ENCODE measurements around the gene MRAP2. TPM values are rescaled to one million over a fixed set of nuclear protein-coding genes. Genes with fewer than 3 reads are reported as not detected.
"Not testable (repeated sequence)": the region's sequence is repeated elsewhere in the genome, so short reads cannot be mapped to it uniquely, and the experiment has no call there.

MRAP2 gene
- total RNA-seq, 1 experiment from 2014 or later = 1.4 TPM

- no peaks in the 10 kb centered on the region for H3K9me3 ChIP-seq
- DNase-seq = no peak
- intact Hi-C loops (cut with micrococcal nuclease; ENCODE audit: unreplicated experiment) = no loop called here
- H3K27me3 ChIP-seq (replicated peaks; ENCODE audit: control insufficient read depth, insufficient read depth, low read length) = no peaks in the 10 kb centered on the region
- no peak overlapping the region for H3K4me3 Mint-ChIP-seq (ENCODE audit: unreplicated experiment)
- no peaks in the 10 kb centered on the region for H3K9me3 Mint-ChIP-seq (ENCODE audit: unreplicated experiment)
- H3K27me3 Mint-ChIP-seq (ENCODE audit: insufficient read depth, unreplicated experiment) = no peaks in the 10 kb centered on the region
- ChIA-PET POLR2A (no interaction called here), CTCF (no interaction called here)
- no peak overlapping the region for H3K4me3 ChIP-seq (ENCODE audit: low read depth, low read length)
- H3K4me1 ChIP-seq = peaks cover 9% of the 10 kb centered on the region; the same call in 1 of the 2 replicates
- no peak for TF ChIP-seq CTCF (IDR thresholded peaks at IDR 0.05; ENCODE audit: insufficient read depth in 1 of 2, low read depth in 1 of 2, low read length in 1 of 2, severe bottlenecking in 1 of 2, unreplicated experiment in 1 of 2)
- H3K36me3 ChIP-seq (ENCODE audit: control insufficient read depth, insufficient read depth, low read length) = no peaks in the 10 kb centered on the region
- no peak overlapping the region for H3K27ac Mint-ChIP-seq (ENCODE audit: unreplicated experiment)
- BruUV-seq (replicated peaks) = no TSS peak
- H3K4me1 Mint-ChIP-seq (ENCODE audit: low read depth, unreplicated experiment) = peaks cover 11% of the 10 kb centered on the region
- no peaks in the 10 kb centered on the region for H3K36me3 Mint-ChIP-seq (ENCODE audit: insufficient read depth, unreplicated experiment)
Measured at GRCh38 chr6:84078335-84078734, 44.8 kb downstream of the MRAP2 start.

GRCh38 chr6:84081222-84081621, 47.6 kb downstream of the MRAP2 start:
- TF ChIP-seq CTCF (IDR thresholded peaks at IDR 0.05; ENCODE audit: insufficient read depth in 1 of 2, low read depth in 1 of 2, low read length in 1 of 2, severe bottlenecking in 1 of 2, unreplicated experiment in 1 of 2) = no peak
- Histone ChIP-seq H3K4me1 (peaks cover 9% of the 10 kb centered on the region; the same call in 1 of the 2 replicates), H3K4me3 (ENCODE audit: low read depth, low read length) (no peak overlapping the region), H3K36me3 (ENCODE audit: control insufficient read depth, insufficient read depth, low read length) (no peaks in the 10 kb centered on the region), H3K9me3 (no peaks in the 10 kb centered on the region), H3K27me3 (replicated peaks; ENCODE audit: control insufficient read depth, insufficient read depth, low read length) (no peaks in the 10 kb centered on the region)
- Mint-ChIP-seq H3K27me3 (ENCODE audit: insufficient read depth, unreplicated experiment) (no peaks in the 10 kb centered on the region), H3K27ac (ENCODE audit: unreplicated experiment) (no peak overlapping the region), H3K4me1 (ENCODE audit: low read depth, unreplicated experiment) (peaks cover 11% of the 10 kb centered on the region), H3K9me3 (ENCODE audit: unreplicated experiment) (no peaks in the 10 kb centered on the region), H3K36me3 (ENCODE audit: insufficient read depth, unreplicated experiment) (no peaks in the 10 kb centered on the region), H3K4me3 (ENCODE audit: unreplicated experiment) (no peak overlapping the region)
- intact Hi-C loops (cut with micrococcal nuclease; ENCODE audit: unreplicated experiment) = no loop called here
- no peak for DNase-seq
- POLR2A ChIA-PET = no interaction called here
- CTCF ChIA-PET = no interaction called here
- BruUV-seq (replicated peaks) = no TSS peak

GRCh38 chr6:84082689-84083265, 49.2 kb downstream of the MRAP2 start:
- Mint-ChIP-seq H3K9me3 (ENCODE audit: unreplicated experiment) (no peaks in the 10 kb centered on the region), H3K27ac (ENCODE audit: unreplicated experiment) (peak overlapping the region; percentile 64), H3K27me3 (ENCODE audit: insufficient read depth, unreplicated experiment) (no peaks in the 10 kb centered on the region), H3K36me3 (ENCODE audit: insufficient read depth, unreplicated experiment) (no peaks in the 10 kb centered on the region), H3K4me3 (ENCODE audit: unreplicated experiment) (peak overlapping the region; percentile 42), H3K4me1 (ENCODE audit: low read depth, unreplicated experiment) (peaks cover 11% of the 10 kb centered on the region)
- intact Hi-C loops (cut with micrococcal nuclease; ENCODE audit: unreplicated experiment) = no loop called here
- TF ChIP-seq CTCF (IDR thresholded peaks at IDR 0.05; ENCODE audit: insufficient read depth in 1 of 2, low read depth in 1 of 2, low read length in 1 of 2, severe bottlenecking in 1 of 2, unreplicated experiment in 1 of 2) = no peak
- BruUV-seq (replicated peaks) = no TSS peak
- POLR2A ChIA-PET = no interaction called here
- peaks cover 20% of the 10 kb centered on the region for H3K4me1 ChIP-seq
- peak in 1 of 2 experiments; percentile 16 for DNase-seq
- no peak overlapping the region for H3K4me3 ChIP-seq (ENCODE audit: low read depth, low read length)
- CTCF ChIA-PET = no interaction called here
- H3K9me3 ChIP-seq = no peaks in the 10 kb centered on the region
- no peaks in the 10 kb centered on the region for H3K27me3 ChIP-seq (replicated peaks; ENCODE audit: control insufficient read depth, insufficient read depth, low read length)
- no peaks in the 10 kb centered on the region for H3K36me3 ChIP-seq (ENCODE audit: control insufficient read depth, insufficient read depth, low read length)

- H3K27ac Mint-ChIP-seq (ENCODE audit: unreplicated experiment); H3K36me3 Mint-ChIP-seq (ENCODE audit: insufficient read depth, unreplicated experiment); H3K27me3 Mint-ChIP-seq (ENCODE audit: insufficient read depth, unreplicated experiment); H3K36me3 ChIP-seq (ENCODE audit: control insufficient read depth, insufficient read depth, low read length); DNase-seq; CTCF ChIA-PET; BruUV-seq (replicated peaks); H3K9me3 Mint-ChIP-seq (ENCODE audit: unreplicated experiment); H3K27me3 ChIP-seq (replicated peaks; ENCODE audit: control insufficient read depth, insufficient read depth, low read length); POLR2A ChIA-PET; H3K9me3 ChIP-seq; H3K4me3 Mint-ChIP-seq (ENCODE audit: unreplicated experiment); intact Hi-C loops (cut with micrococcal nuclease; ENCODE audit: unreplicated experiment); H3K4me3 ChIP-seq (ENCODE audit: low read depth, low read length): not testable (repeated sequence)
- H3K4me1 Mint-ChIP-seq (ENCODE audit: low read depth, unreplicated experiment) = peaks cover 11% of the 10 kb centered on the region
- H3K4me1 ChIP-seq = peaks cover 20% of the 10 kb centered on the region
Measured at GRCh38 chr6:84084705-84085104, 51.1 kb downstream of the MRAP2 start.

Data from Caco-2 (cell line).